IMR-90 (cell line): ENCODE results near the gene TTK. TPM values are rescaled to one million over a fixed set of nuclear protein-coding genes. Genes with fewer than 3 reads are reported as not detected.

Experiments
- ATAC-seq: fragments of 200-7000 bp; cut with Tn5 transposase; 2 replicates; pipeline ENCODE4 v1.9.1; 2020; ENCODE audit warnings: low read depth, mild to moderate bottlenecking, moderate library complexity
- BruUV-seq: library from RNA; stranded (reverse); fragments of 400-500 nt; replicated peaks from 2 replicates; lab custom pipeline; 2021; lab: Mats Ljungman, UMichigan
- CTCF ChIA-PET: fragments of 300-600 bp; formaldehyde crosslinking; extraction: SDS; loops from one replicate; lab custom pipeline; 2021; ENCODE audit warnings: antibody characterized with exemption; lab: Yijun Ruan, JAX
- POLR2A ChIA-PET: fragments of 300-600 bp; sonication (Branson Sonifier 250); formaldehyde crosslinking; loops from one replicate; lab custom pipeline; 2022; ENCODE audit warnings: antibody characterized with exemption; ENCODE audit not compliant: unreplicated experiment; lab: Charles Lee
- DNase-seq: peaks from one replicate; pipeline ENCODE4 v3.0.0; 2013
- H2AFZ ChIP-seq: replicated peaks from 2 replicates; pipeline ENCODE3; 2013; ENCODE audit warnings: low read length, mild to moderate bottlenecking; ENCODE audit not compliant: poor library complexity
- H2AK5ac ChIP-seq: 2 replicates; pipeline ENCODE4 v1.6.1; 2013; ENCODE audit warnings: low read depth, low read length, inconsistent platforms
- H2AK9ac ChIP-seq: replicated peaks from 2 replicates; pipeline ENCODE3; 2013; ENCODE audit warnings: mild to moderate bottlenecking, low read depth, low read length, moderate library complexity; ENCODE audit not compliant: poor library complexity
- H2BK120ac ChIP-seq: 2 replicates; pipeline ENCODE4 v1.6.1; 2013; ENCODE audit warnings: low read depth, low read length, inconsistent platforms
- H2BK15ac ChIP-seq: 3 replicates; pipeline ENCODE4 v1.6.1; 2013; ENCODE audit warnings: low read depth, low read length, inconsistent platforms
- H2BK20ac ChIP-seq: 2 replicates; pipeline ENCODE4 v1.6.1; 2013; ENCODE audit warnings: low read depth, mild to moderate bottlenecking, inconsistent platforms, low read length, moderate library complexity
- H2BK5ac ChIP-seq: 2 replicates; pipeline ENCODE4 v1.6.1; 2013; ENCODE audit warnings: mild to moderate bottlenecking, low read depth, low read length, inconsistent platforms; ENCODE audit not compliant: poor library complexity, severe bottlenecking
- H3K14ac ChIP-seq: replicated peaks from 2 replicates; pipeline ENCODE4 v1.6.1; 2013; ENCODE audit warnings: low read depth, low read length, inconsistent platforms
- H3K18ac ChIP-seq: 2 replicates; pipeline ENCODE4 v1.6.1; 2013; ENCODE audit warnings: low read depth, low read length, control low read depth
- H3K23ac ChIP-seq: 2 replicates; pipeline ENCODE4 v1.6.1; 2013; ENCODE audit warnings: low read depth, low read length, inconsistent platforms
- H3K27ac ChIP-seq: 2 replicates; pipeline ENCODE4 v1.5.1; 2013; ENCODE audit warnings: mild to moderate bottlenecking, control low read depth, low read length; ENCODE audit not compliant: insufficient read depth
- H3K27me3 ChIP-seq: 2 replicates; pipeline ENCODE4 v1.6.1; 2013; ENCODE audit warnings: low read length; ENCODE audit not compliant: control insufficient read depth, insufficient read depth
- H3K36me3 ChIP-seq: 2 replicates; pipeline ENCODE4 v1.6.1; 2013; ENCODE audit warnings: low read length, mixed read lengths; ENCODE audit not compliant: control insufficient read depth, insufficient read depth
- H3K4ac ChIP-seq: 2 replicates; pipeline ENCODE4 v1.6.1; 2013; ENCODE audit warnings: low read depth, low read length, inconsistent platforms
- H3K4me1 ChIP-seq: 2 replicates; pipeline ENCODE4 v1.6.1; 2013; ENCODE audit warnings: low read length, mixed read lengths; ENCODE audit not compliant: control insufficient read depth, insufficient read depth
- H3K4me2 ChIP-seq: 2 replicates; pipeline ENCODE4 v1.6.1; 2013; ENCODE audit warnings: low read depth, mild to moderate bottlenecking, control low read depth, low read length, moderate library complexity
- H3K4me3 ChIP-seq: 2 replicates; pipeline ENCODE4 v1.5.1; 2013; ENCODE audit warnings: low read depth, mild to moderate bottlenecking, control low read depth, low read length, moderate library complexity; ENCODE audit not compliant: insufficient read depth
- H3K56ac ChIP-seq: 2 replicates; pipeline ENCODE4 v1.6.1; 2013; ENCODE audit warnings: low read length, inconsistent platforms; ENCODE audit not compliant: insufficient read depth; ENCODE audit errors: extremely low read depth
- H3K79me1 ChIP-seq, 2 experiments: 2 replicates each; pipeline ENCODE4 v1.6.1; 2013; ENCODE audit warnings: low read length in 2 of 2, inconsistent platforms in 1 of 2, low read depth in 1 of 2
- H3K9ac ChIP-seq: 2 replicates; pipeline ENCODE4 v1.6.1; 2013; ENCODE audit warnings: low read depth, low read length, control low read depth
- H3K9me1 ChIP-seq: 2 replicates; pipeline ENCODE4 v1.6.1; 2013; ENCODE audit warnings: low read length, inconsistent platforms; ENCODE audit not compliant: insufficient read depth
- H3K9me3 ChIP-seq: 2 replicates; pipeline ENCODE4 v1.6.1; 2013; ENCODE audit warnings: low read length; ENCODE audit not compliant: control insufficient read depth, insufficient read depth
- H4K20me1 ChIP-seq: 2 replicates; pipeline ENCODE4 v1.6.1; 2013; ENCODE audit warnings: low read length, inconsistent platforms; ENCODE audit not compliant: insufficient read depth
- H4K5ac ChIP-seq: 2 replicates; pipeline ENCODE4 v1.6.1; 2013; ENCODE audit warnings: mild to moderate bottlenecking, low read depth, low read length, control low read depth
- H4K8ac ChIP-seq, 2 experiments: 2 replicates each; pipeline ENCODE4 v1.6.1; 2013; ENCODE audit warnings: low read depth in 2 of 2, low read length in 2 of 2, control low read depth in 1 of 2, inconsistent platforms in 1 of 2
- H4K91ac ChIP-seq: 2 replicates; pipeline ENCODE4 v1.6.1; 2013; ENCODE audit warnings: low read depth, low read length, inconsistent platforms; ENCODE audit not compliant: insufficient read depth
- CEBPB ChIP-seq: IDR thresholded peaks from 2 replicates; pipeline ENCODE4 v1.6.1; 2012; ENCODE audit warnings: low read depth, low read length, improper control_type of control experiment
- CHD1 ChIP-seq: IDR thresholded peaks from 2 replicates; pipeline ENCODE4 v1.6.1; 2012; ENCODE audit warnings: low read depth, low read length, improper control_type of control experiment
- MAZ ChIP-seq: IDR thresholded peaks from 2 replicates; pipeline ENCODE4 v1.6.1; 2012; ENCODE audit warnings: low read depth, mild to moderate bottlenecking, low read length, improper control_type of control experiment, moderate library complexity, borderline replicate concordance
- POLR2A ChIP-seq: IDR thresholded peaks from 2 replicates; pipeline ENCODE4 v1.6.1; 2012; ENCODE audit warnings: mild to moderate bottlenecking, low read depth, low read length
- RCOR1 ChIP-seq: IDR thresholded peaks from 2 replicates; pipeline ENCODE4 v1.6.1; 2012; ENCODE audit warnings: mild to moderate bottlenecking, low read length, improper control_type of control experiment; ENCODE audit not compliant: insufficient replicate concordance
- RFX5 ChIP-seq: IDR thresholded peaks from 2 replicates; pipeline ENCODE4 v1.8.0; 2012; ENCODE audit warnings: low read depth, mild to moderate bottlenecking, low read length, moderate library complexity
- WGBS, 2 experiments: methylation state at CpG; one replicate each; pipeline versions ENCODE4 v1.1.5 to v1.1.7; 2013; ENCODE audit warnings: missing lambda C conversion rate in 2 of 2; ENCODE audit not compliant: insufficient read length in 1 of 2; ENCODE audit errors: extremely low coverage in 2 of 2; 5-methylcytosine and 5-hydroxymethylcytosine counted together
- dilution Hi-C: fragments of 300-500 bp; cut with HindIII; formaldehyde crosslinking; loops from one replicate; pipeline ENCODE4 v1.14.3; 2018; ENCODE audit warnings: low sequenced_read_pairs; ENCODE audit not compliant: unreplicated experiment
- in situ Hi-C: fragments of 300-500 bp; cut with MboI; formaldehyde crosslinking; loops from 3 replicates; pipeline ENCODE4 v1.14.3; 2019; ENCODE audit warnings: low sequenced_read_pairs, inconsistent platforms, mixed read lengths
- intact Hi-C: fragments of 100-400 bp; cut with micrococcal nuclease; formaldehyde crosslinking; loops from 2 replicates; pipeline ENCODE4 v1.10.0; 2022
- polyA plus RNA-seq, 3 experiments: library from polyadenylated mRNA; depleted of rRNA; stranded (reverse); fragments of >200 nt; gene quantifications; 2 replicates each; pipeline ENCODE4 v1.2.3, GENCODE V29; 2012; ENCODE audit warnings: low replicate concordance in 1 of 3
- total RNA-seq: library from RNA; depleted of rRNA; stranded (reverse); fragments of >200 nt; gene quantifications from 2 replicates; pipeline ENCODE4 v1.2.3, GENCODE V29; 2012
- TF ChIP-seq, protein P1 (sequence below): fragments of 150-350 bp; IDR thresholded peaks from 2 replicates; pipeline ENCODE4 v1.6.1; 2017; ENCODE audit warnings: mild to moderate bottlenecking, antibody characterized with exemption, low read length, low read depth
- TF ChIP-seq, protein P2 (sequence below): fragments of 150-350 bp; IDR thresholded peaks from 2 replicates; pipeline ENCODE4 v1.6.1; 2016; ENCODE audit warnings: low read depth, mild to moderate bottlenecking, low read length, moderate library complexity, borderline replicate concordance

The TTK gene
- total and polyA plus RNA-seq, 2 of the 4 experiments (the other 2 are of a cell fraction): 7.5 to 21.5 TPM

DNA sequence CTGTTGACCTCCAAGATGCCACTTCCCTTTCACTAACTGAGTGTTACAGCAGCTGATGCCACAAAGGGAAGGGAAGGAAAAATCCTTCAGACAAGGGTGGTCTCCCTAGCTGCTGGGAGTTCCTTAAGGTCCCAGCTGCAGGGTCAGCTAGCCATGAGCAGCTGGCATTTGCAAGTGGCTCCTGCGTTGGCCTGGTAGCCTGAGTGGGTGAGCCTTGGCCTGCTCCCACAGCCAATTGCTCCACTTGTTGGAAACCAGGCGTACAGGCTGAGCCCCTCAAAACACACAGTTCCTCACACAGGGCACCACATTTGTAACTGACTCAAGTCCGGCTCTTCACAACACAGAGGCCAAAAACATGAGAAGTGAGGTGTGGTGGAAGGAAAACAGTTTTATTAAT lies 16.7 kb downstream of the TTK start:
- dilution Hi-C loops: no loop called here
- H2AK9ac ChIP-seq: no peak overlapping the region
- no peak overlapping the region for H3K27ac ChIP-seq
- CTCF ChIA-PET: interaction anchor here (0.5 kb wide), 1 partner anchor 97 kb away, joined by 3 read pairs; no protein-coding TSS in a partner anchor
- peaks cover 10 to 22% of the 10 kb centered on the region in 2 experiments; a peak in 3 of 4 replicates for H3K79me1 ChIP-seq
- no peak overlapping the region for H3K4me3 ChIP-seq
- no peak overlapping the region for H2BK15ac ChIP-seq
- peak overlapping the region in 1 of 2 experiments; percentile 57; a peak in 2 of 4 replicates for H4K8ac ChIP-seq
- 0 out of 2 replicates have a peak overlapping the region, but pooled peaks have one; percentile 2 for H3K4ac ChIP-seq
- no peak overlapping the region for H2AK5ac ChIP-seq
- H2BK20ac ChIP-seq: no peak overlapping the region
- no peak overlapping the region for H2BK120ac ChIP-seq
- H3K4me1 ChIP-seq: no peaks in the 10 kb centered on the region
- H3K23ac ChIP-seq: no peak overlapping the region
- no peak for DNase-seq
- intact Hi-C loops: no loop called here
- no TSS peak for BruUV-seq
- POLR2A ChIA-PET: no interaction called here
- no peaks in the 10 kb centered on the region for H3K36me3 ChIP-seq
- no peak overlapping the region for H4K91ac ChIP-seq
- H3K9me1 ChIP-seq: no peaks in the 10 kb centered on the region
- no peak overlapping the region for H3K56ac ChIP-seq
- in situ Hi-C loops: no loop called here
- no peaks in the 10 kb centered on the region for H4K20me1 ChIP-seq
- no peak overlapping the region for H2BK5ac ChIP-seq
- H3K14ac ChIP-seq: no peak overlapping the region
- TF ChIP-seq POLR2A: no peak
- TF ChIP-seq CEBPB: no peak
- TF ChIP-seq, protein P1, sequence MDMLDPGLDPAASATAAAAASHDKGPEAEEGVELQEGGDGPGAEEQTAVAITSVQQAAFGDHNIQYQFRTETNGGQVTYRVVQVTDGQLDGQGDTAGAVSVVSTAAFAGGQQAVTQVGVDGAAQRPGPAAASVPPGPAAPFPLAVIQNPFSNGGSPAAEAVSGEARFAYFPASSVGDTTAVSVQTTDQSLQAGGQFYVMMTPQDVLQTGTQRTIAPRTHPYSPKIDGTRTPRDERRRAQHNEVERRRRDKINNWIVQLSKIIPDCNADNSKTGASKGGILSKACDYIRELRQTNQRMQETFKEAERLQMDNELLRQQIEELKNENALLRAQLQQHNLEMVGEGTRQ: no peak
- no peak for TF ChIP-seq RFX5
- no peak for TF ChIP-seq MAZ
- no peak for TF ChIP-seq RCOR1
- TF ChIP-seq CHD1: no peak
- TF ChIP-seq, protein P2, sequence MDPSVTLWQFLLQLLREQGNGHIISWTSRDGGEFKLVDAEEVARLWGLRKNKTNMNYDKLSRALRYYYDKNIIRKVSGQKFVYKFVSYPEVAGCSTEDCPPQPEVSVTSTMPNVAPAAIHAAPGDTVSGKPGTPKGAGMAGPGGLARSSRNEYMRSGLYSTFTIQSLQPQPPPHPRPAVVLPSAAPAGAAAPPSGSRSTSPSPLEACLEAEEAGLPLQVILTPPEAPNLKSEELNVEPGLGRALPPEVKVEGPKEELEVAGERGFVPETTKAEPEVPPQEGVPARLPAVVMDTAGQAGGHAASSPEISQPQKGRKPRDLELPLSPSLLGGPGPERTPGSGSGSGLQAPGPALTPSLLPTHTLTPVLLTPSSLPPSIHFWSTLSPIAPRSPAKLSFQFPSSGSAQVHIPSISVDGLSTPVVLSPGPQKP: no peak
- WGBS, 2 experiments: no CpG with 5 or more reads among the region's 3 CpGs
- no peak overlapping the region for H3K18ac ChIP-seq
- no peaks in the 10 kb centered on the region for H3K9me3 ChIP-seq
- peak overlapping the region; percentile 18; the same call in 1 of the 2 replicates for H4K5ac ChIP-seq
- no peaks in the 10 kb centered on the region for H3K27me3 ChIP-seq
- H2AFZ ChIP-seq: peak overlapping the region; percentile 59
- no peak for ATAC-seq
- no peak overlapping the region for H3K9ac ChIP-seq
- H3K4me2 ChIP-seq: no peak overlapping the region
